B cell (primary cell): ENCODE measurements around the gene AP1M2. TPM values are rescaled to one million over a fixed set of nuclear protein-coding genes. Genes with fewer than 3 reads are reported as not detected.
"Not testable (repeated sequence)": the region's sequence is repeated elsewhere in the genome, so short reads cannot be mapped to it uniquely, and the experiment has no call there.

ENCODE experiments used
- ATAC-seq: fragments of 200-7000 bp; cut with Tn5 transposase; one replicate; pipeline ENCODE4 v1.10.0; 2021; ENCODE audit warnings: low read depth, mild to moderate bottlenecking, moderate number of reproducible peaks, moderate library complexity
- CTCF ChIA-PET: fragments of 350-600 bp; sonication (Branson Sonifier 250); formaldehyde crosslinking; loops from one replicate; lab custom pipeline; 2021; ENCODE audit warnings: antibody characterized with exemption, inconsistent platforms; lab: Charles Lee
- POLR2A ChIA-PET: fragments of 350-600 bp; sonication (Branson Sonifier 250); formaldehyde crosslinking; loops from one replicate; lab custom pipeline; 2021; ENCODE audit warnings: antibody characterized with exemption; lab: Charles Lee
- DNase-seq: peaks from one replicate; pipeline ENCODE4 v3.0.0; 2013
- H2AFZ ChIP-seq: 2 replicates; pipeline ENCODE4 v1.6.1; 2012; ENCODE audit warnings: mild to moderate bottlenecking, low read depth, low read length; ENCODE audit not compliant: insufficient read depth, poor library complexity, severe bottlenecking
- H3K27ac ChIP-seq, 2 donors: 1 replicate in 1 of 2; 2 replicates in 1 of 2; pipeline ENCODE4 v1.5.1; 2012 to 2013; ENCODE audit warnings: low read length in 2 of 2, mild to moderate bottlenecking in 2 of 2, moderate library complexity in 1 of 2
- H3K27me3 ChIP-seq, 4 experiments: fragments of 200-600 bp in 1 of 4; sonication (generic) in 1 of 4; replicated peaks in 1 of 4; 1 replicate in 2 of 4; 2 replicates in 2 of 4; pipeline versions ENCODE4 v1.6.1 to v1.7.0; 2013 to 2016; ENCODE audit warnings: low read length in 3 of 4, mild to moderate bottlenecking in 2 of 4, mixed read lengths in 1 of 4, moderate library complexity in 1 of 4; ENCODE audit not compliant: insufficient read depth in 4 of 4, control insufficient read depth in 3 of 4; ENCODE audit errors: control extremely low read depth in 1 of 4
- H3K36me3 ChIP-seq, 2 experiments: replicated peaks in 1 of 2; 1 replicate in 1 of 2; 2 replicates in 1 of 2; pipeline versions ENCODE4 v1.6.1 to v1.7.1; 2013; ENCODE audit warnings: low read length in 1 of 2; ENCODE audit not compliant: insufficient read depth in 2 of 2, control insufficient read depth in 1 of 2; ENCODE audit errors: control extremely low read depth in 1 of 2, extremely low read depth in 1 of 2
- H3K4me1 ChIP-seq, 2 donors: fragments of 200-600 bp in 1 of 2; sonication (generic) in 1 of 2; 1 replicate in 1 of 2; 2 replicates in 1 of 2; pipeline versions ENCODE4 v1.5.1 to v1.6.1; 2013 to 2017; ENCODE audit warnings: low read length in 2 of 2; ENCODE audit not compliant: control insufficient read depth in 2 of 2, insufficient read depth in 2 of 2
- H3K4me2 ChIP-seq: replicated peaks from 2 replicates; pipeline ENCODE3; 2012; ENCODE audit warnings: mild to moderate bottlenecking, low read depth, low read length; ENCODE audit not compliant: poor library complexity, severe bottlenecking
- H3K4me3 ChIP-seq, 5 experiments: fragments of 200-600 bp in 1 of 5; sonication (generic) in 1 of 5; 1 replicate in 3 of 5; 2 replicates in 2 of 5; pipeline versions ENCODE4 v1.5.1 to v1.7.0; 2011 to 2016; ENCODE audit warnings: low read length in 4 of 5, mild to moderate bottlenecking in 4 of 5, low read depth in 2 of 5, control low read depth in 1 of 5, moderate library complexity in 1 of 5; ENCODE audit not compliant: insufficient read depth in 1 of 5; ENCODE audit errors: control extremely low read depth in 1 of 5, extremely low read depth in 1 of 5
- H3K79me2 ChIP-seq: fragments of 200-600 bp; sonication (generic); one replicate; pipeline ENCODE4 v1.6.0; 2016; ENCODE audit warnings: low read length; ENCODE audit not compliant: control insufficient read depth, insufficient read depth
- H3K9ac ChIP-seq: fragments of 200-600 bp; sonication (generic); 2 replicates; pipeline ENCODE4 v1.6.1; 2017; ENCODE audit warnings: mild to moderate bottlenecking, low read length, moderate library complexity
- H3K9me3 ChIP-seq, 3 donors: one replicate each; pipeline versions ENCODE4 v1.6.1 to v1.7.1; 2013; ENCODE audit warnings: low read length in 2 of 3; ENCODE audit not compliant: control insufficient read depth in 2 of 3, insufficient read depth in 1 of 3; ENCODE audit errors: control extremely low read depth in 1 of 3
- H4K20me1 ChIP-seq: 2 replicates; pipeline ENCODE4 v1.6.0; 2012; ENCODE audit warnings: mild to moderate bottlenecking, low read length; ENCODE audit not compliant: insufficient read depth, control insufficient read depth, poor library complexity, severe bottlenecking
- H3K27ac Mint-ChIP-seq: one replicate; pipeline ENCODE4 v1.8.0; 2021; ENCODE audit warnings: mixed read lengths
- H3K27me3 Mint-ChIP-seq: one replicate; pipeline ENCODE4 v1.8.0; 2021; ENCODE audit warnings: mixed read lengths
- H3K4me1 Mint-ChIP-seq: one replicate; pipeline ENCODE4 v1.8.0; 2021; ENCODE audit warnings: mixed read lengths
- H3K4me3 Mint-ChIP-seq: one replicate; pipeline ENCODE4 v1.8.0; 2021; ENCODE audit warnings: mixed read lengths
- H3K9me3 Mint-ChIP-seq: one replicate; pipeline ENCODE4 v1.8.0; 2022; ENCODE audit warnings: mixed read lengths; ENCODE audit not compliant: insufficient read depth
- EZH2 ChIP-seq: IDR thresholded peaks from 2 replicates; pipeline ENCODE4 v1.6.1; 2012; ENCODE audit warnings: borderline replicate concordance, low read depth, mild to moderate bottlenecking, moderate library complexity, low read length; ENCODE audit not compliant: insufficient read depth, poor library complexity, severe bottlenecking
- WGBS: methylation state at CpG from one replicate; pipeline ENCODE4 v1.1.5; 2013; ENCODE audit warnings: missing lambda C conversion rate; ENCODE audit not compliant: insufficient coverage; 5-methylcytosine and 5-hydroxymethylcytosine counted together
- intact Hi-C: fragments of 100-400 bp; cut with micrococcal nuclease; formaldehyde crosslinking; loops from one replicate; pipeline ENCODE4 v1.10.0; 2022
- polyA plus RNA-seq: library from polyadenylated mRNA; depleted of rRNA; stranded (reverse); fragments of >200 nt; gene quantifications from 2 replicates; pipeline ENCODE4 v1.2.3, GENCODE V29; 2012
- total RNA-seq, 2 donors: library from RNA; stranded (reverse); fragments of 120-200 nt in 1 of 2; gene quantifications; 1 replicate in 1 of 2; 2 replicates in 1 of 2; pipeline versions ENCODE4 v1.2.3 to v1.2.4, GENCODE V29; 2013 to 2022
- TF ChIP-seq, protein P1 (sequence below): fragments of 200-600 bp; IDR thresholded peaks from one replicate; pipeline ENCODE4 v1.8.0; 2022; ENCODE audit warnings: antibody characterized with exemption, mild to moderate bottlenecking

AP1M2 gene
- total and polyA plus RNA-seq, 2 donors (not counting 1 experiment from before 2014, with no cell fraction given) = not detected

DNA sequence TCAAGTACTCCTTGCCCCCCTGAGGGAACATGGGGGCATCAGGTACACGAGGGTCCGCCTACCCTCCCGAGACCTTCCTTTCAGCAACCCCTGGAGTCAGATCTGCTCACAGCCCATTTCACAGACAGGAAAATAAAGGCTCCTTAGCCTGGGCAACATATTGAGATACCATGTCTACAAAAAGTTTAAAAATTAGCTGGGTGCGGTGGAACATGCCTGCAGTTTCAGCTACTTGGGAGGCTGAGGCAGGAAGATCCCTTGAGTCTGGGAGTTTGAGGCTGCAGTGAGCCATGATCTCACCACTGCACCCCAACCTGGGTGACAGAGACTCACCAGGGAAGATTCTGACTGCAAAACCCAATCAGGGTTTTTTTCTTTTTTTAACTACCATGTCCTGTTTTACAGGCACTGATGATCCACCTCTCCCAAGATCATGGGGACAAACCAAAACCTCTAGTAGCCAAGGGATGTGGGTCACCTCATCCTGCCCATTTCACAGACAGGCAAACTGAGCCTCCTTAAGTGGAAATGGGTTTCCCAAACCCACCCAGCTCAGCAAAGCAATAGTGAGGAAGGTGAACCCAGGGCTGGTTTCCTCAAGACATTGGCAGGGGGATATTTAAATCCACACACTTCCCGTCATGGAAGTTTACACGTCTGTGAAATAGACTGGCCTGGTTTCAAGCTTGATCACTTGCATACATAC, 11.9 kb downstream of the AP1M2 start:
- H3K27ac Mint-ChIP-seq = no peak overlapping the region
- CTCF ChIA-PET = interaction anchor here (0.8 to 12.0 kb wide), 5 partner anchors 29 to 92 kb away, joined by 3 to 102 read pairs (median 7); no protein-coding TSS in a partner anchor

DNA sequence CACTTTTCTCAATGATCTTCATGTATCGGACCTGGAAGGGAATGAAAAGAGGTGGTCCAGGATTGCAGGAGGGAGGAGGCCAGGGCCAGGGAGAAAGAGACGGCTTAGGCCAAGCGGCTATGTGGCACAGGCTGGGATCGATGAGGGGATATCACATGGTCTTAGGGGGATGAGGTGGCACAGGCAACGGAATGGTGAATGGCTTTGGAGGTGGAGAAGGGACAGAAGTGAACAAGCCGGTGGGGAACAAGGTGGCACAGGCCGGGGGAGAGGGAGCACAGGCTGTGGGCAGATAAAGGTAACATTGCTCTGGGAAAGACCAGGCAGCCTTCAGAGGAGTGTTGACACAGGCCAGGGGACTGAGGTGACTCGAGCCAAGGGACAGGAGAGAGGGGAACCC, 12.7 kb downstream of the AP1M2 start:
- H3K4me1 Mint-ChIP-seq = peaks cover 6% of the 10 kb centered on the region
- no peak overlapping the region for H2AFZ ChIP-seq
- ATAC-seq (no peak), DNase-seq (no peak)
- no peaks in the 10 kb centered on the region for H3K9me3 ChIP-seq
- CTCF ChIA-PET = interaction anchor here (1.1 to 12.0 kb wide), 5 partner anchors 33 to 125 kb away, joined by 4 to 102 read pairs (median 10); partner anchors contain the start of gene ATG4D
- no peak overlapping the region for H3K4me3 Mint-ChIP-seq
- no peaks in the 10 kb centered on the region for H3K9me3 Mint-ChIP-seq
- intact Hi-C loops = no loop called here
- H3K4me2 ChIP-seq = no peak overlapping the region
- H4K20me1 ChIP-seq = no peaks in the 10 kb centered on the region
- no peaks in the 10 kb centered on the region for H3K36me3 ChIP-seq
- no peak overlapping the region for H3K9ac ChIP-seq
- TF ChIP-seq, protein P1, sequence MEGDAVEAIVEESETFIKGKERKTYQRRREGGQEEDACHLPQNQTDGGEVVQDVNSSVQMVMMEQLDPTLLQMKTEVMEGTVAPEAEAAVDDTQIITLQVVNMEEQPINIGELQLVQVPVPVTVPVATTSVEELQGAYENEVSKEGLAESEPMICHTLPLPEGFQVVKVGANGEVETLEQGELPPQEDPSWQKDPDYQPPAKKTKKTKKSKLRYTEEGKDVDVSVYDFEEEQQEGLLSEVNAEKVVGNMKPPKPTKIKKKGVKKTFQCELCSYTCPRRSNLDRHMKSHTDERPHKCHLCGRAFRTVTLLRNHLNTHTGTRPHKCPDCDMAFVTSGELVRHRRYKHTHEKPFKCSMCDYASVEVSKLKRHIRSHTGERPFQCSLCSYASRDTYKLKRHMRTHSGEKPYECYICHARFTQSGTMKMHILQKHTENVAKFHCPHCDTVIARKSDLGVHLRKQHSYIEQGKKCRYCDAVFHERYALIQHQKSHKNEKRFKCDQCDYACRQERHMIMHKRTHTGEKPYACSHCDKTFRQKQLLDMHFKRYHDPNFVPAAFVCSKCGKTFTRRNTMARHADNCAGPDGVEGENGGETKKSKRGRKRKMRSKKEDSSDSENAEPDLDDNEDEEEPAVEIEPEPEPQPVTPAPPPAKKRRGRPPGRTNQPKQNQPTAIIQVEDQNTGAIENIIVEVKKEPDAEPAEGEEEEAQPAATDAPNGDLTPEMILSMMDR = no peak
- TF ChIP-seq EZH2 = no peak
- H3K27me3 ChIP-seq = no peaks in the 10 kb centered on the region
- no peaks in the 10 kb centered on the region for H3K27me3 Mint-ChIP-seq
- 93% methylated on average over 7 of the region's 8 CpGs for WGBS
- H3K27ac ChIP-seq = no peak overlapping the region
- no peak overlapping the region for H3K27ac Mint-ChIP-seq
- H3K79me2 ChIP-seq = peaks cover 3% of the 10 kb centered on the region
- peaks cover under 1 to 7% of the 10 kb centered on the region in 2 donors for H3K4me1 ChIP-seq
- no peak overlapping the region for H3K4me3 ChIP-seq
- POLR2A ChIA-PET = no interaction called here

More for the DNA sequence above, 11.9 kb downstream of the AP1M2 start:
- H3K4me3 Mint-ChIP-seq = no peak overlapping the region
- no peaks in the 10 kb centered on the region for H3K9me3 Mint-ChIP-seq
- POLR2A ChIA-PET = interaction anchor here (0.7 kb wide), 1 partner anchor 71 kb away, joined by 3 read pairs; no protein-coding TSS in a partner anchor
- Histone ChIP-seq H3K27ac (no peak overlapping the region), H3K9ac (no peak overlapping the region), H3K4me3 (no peak overlapping the region), H2AFZ (no peak overlapping the region), H4K20me1 (no peaks in the 10 kb centered on the region), H3K36me3 (no peaks in the 10 kb centered on the region), H3K4me1 (peaks cover 0 to 4% of the 10 kb centered on the region in 2 donors), H3K27me3 (no peaks in the 10 kb centered on the region), H3K4me2 (no peak overlapping the region), H3K9me3 (no peaks in the 10 kb centered on the region), H3K79me2 (peaks cover 3% of the 10 kb centered on the region)
- ATAC-seq (no peak), DNase-seq (no peak)
- TF ChIP-seq, protein P1 = no peak
- no peak for TF ChIP-seq EZH2
- H3K27me3 Mint-ChIP-seq = no peaks in the 10 kb centered on the region
- 83% methylated on average over 3 of the region's 6 CpGs for WGBS
- intact Hi-C loops = no loop called here
- peaks cover 4% of the 10 kb centered on the region for H3K4me1 Mint-ChIP-seq

DNA sequence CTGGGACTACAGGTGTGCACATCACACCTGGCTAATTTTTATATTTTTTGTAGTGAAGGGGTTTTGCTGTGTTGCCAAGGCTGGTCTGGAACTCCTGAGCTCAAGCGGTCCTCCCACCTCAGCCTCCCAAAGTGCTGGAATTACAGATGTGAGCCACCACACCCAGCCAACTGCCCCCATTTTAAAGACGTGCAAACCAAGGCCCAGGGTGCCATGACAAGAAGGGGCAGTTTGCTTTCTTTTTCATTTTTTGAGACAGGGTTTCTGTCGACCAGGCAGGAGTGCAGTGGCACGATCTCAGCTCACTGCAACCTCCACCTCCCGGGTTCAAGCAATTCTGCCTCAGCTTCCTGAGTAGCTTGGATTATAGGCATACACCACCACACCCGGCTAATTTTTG, 13.3 kb downstream of the AP1M2 start:
- H3K27ac ChIP-seq, H3K79me2 ChIP-seq, H3K36me3 ChIP-seq, DNase-seq, H3K9me3 Mint-ChIP-seq, H3K4me3 ChIP-seq, H3K27ac Mint-ChIP-seq, intact Hi-C loops, H2AFZ ChIP-seq, H3K4me2 ChIP-seq, H3K27me3 ChIP-seq, H3K9me3 ChIP-seq, H3K4me3 Mint-ChIP-seq, H3K9ac ChIP-seq, H4K20me1 ChIP-seq, ATAC-seq, POLR2A ChIA-PET, H3K27me3 Mint-ChIP-seq: not testable (repeated sequence)
- H3K4me1 Mint-ChIP-seq = peaks cover 12% of the 10 kb centered on the region
- H3K4me1 ChIP-seq = peaks cover 3 to 11% of the 10 kb centered on the region in 2 donors
- 91% methylated on average over 4 of the region's 6 CpGs for WGBS
- CTCF ChIA-PET = interaction anchor here (0.7 to 12.0 kb wide), 12 partner anchors 10 to 655 kb away, joined by 3 to 102 read pairs (median 3); partner anchors contain the start of gene ATG4D
